Mesenchymal stem cell (in vitro differentiated cells and primary cell): ENCODE data around the gene GABBR2.
"Not testable (repeated sequence)": the region's sequence is repeated elsewhere in the genome, so short reads cannot be mapped to it uniquely, and the experiment has no call there.

Source experiments
- DNase-seq: peaks from one replicate; pipeline ENCODE4 v3.0.0-alpha.2; 2013
- H2AFZ ChIP-seq: one replicate; pipeline ENCODE4 v1.6.1; 2013; ENCODE audit warnings: low read depth, mild to moderate bottlenecking, control low read depth, inconsistent platforms, low read length, moderate library complexity
- H2AK5ac ChIP-seq: 2 replicates; pipeline ENCODE4 v1.6.1; 2013; ENCODE audit warnings: low read length, moderate library complexity, mild to moderate bottlenecking, inconsistent platforms; ENCODE audit not compliant: severe bottlenecking
- H2BK120ac ChIP-seq: one replicate; pipeline ENCODE4 v1.6.1; 2013; ENCODE audit warnings: low read depth, mild to moderate bottlenecking, inconsistent platforms, low read length, moderate library complexity
- H2BK12ac ChIP-seq, 2 experiments: one replicate each; pipeline ENCODE4 v1.6.1; 2013; ENCODE audit warnings: inconsistent platforms in 2 of 2, low read length in 2 of 2, mild to moderate bottlenecking in 2 of 2, moderate library complexity in 2 of 2, control low read depth in 1 of 2
- H2BK15ac ChIP-seq: one replicate; pipeline ENCODE4 v1.6.1; 2013; ENCODE audit warnings: mild to moderate bottlenecking, low read depth, inconsistent platforms; ENCODE audit not compliant: poor library complexity, severe bottlenecking
- H2BK5ac ChIP-seq: 2 replicates; pipeline ENCODE4 v1.6.1; 2013; ENCODE audit warnings: low read depth, mild to moderate bottlenecking, low read length, control low read depth, inconsistent platforms; ENCODE audit not compliant: poor library complexity, severe bottlenecking
- H3K14ac ChIP-seq, 2 experiments: one replicate each; pipeline ENCODE4 v1.6.1; 2013; ENCODE audit warnings: inconsistent platforms in 2 of 2, low read length in 2 of 2, control low read depth in 1 of 2, mild to moderate bottlenecking in 1 of 2, moderate library complexity in 1 of 2
- H3K18ac ChIP-seq, 2 experiments: one replicate each; pipeline ENCODE4 v1.6.1; 2013; ENCODE audit warnings: inconsistent platforms in 2 of 2, low read length in 2 of 2, control low read depth in 1 of 2, low read depth in 1 of 2, mild to moderate bottlenecking in 1 of 2
- H3K23ac ChIP-seq, 2 experiments: one replicate each; pipeline ENCODE4 v1.6.1; 2013; ENCODE audit warnings: inconsistent platforms in 2 of 2, low read length in 2 of 2, mild to moderate bottlenecking in 2 of 2, moderate library complexity in 2 of 2, control low read depth in 1 of 2
- H3K27ac ChIP-seq: 2 replicates; pipeline ENCODE4 v1.5.1; 2013; ENCODE audit warnings: mild to moderate bottlenecking, moderate library complexity, low read length, control low read depth, inconsistent platforms; ENCODE audit not compliant: poor library complexity, severe bottlenecking
- H3K27me3 ChIP-seq, 2 experiments: 2 replicates each; pipeline versions ENCODE4 v1.6.1 to v1.7.0; 2013; ENCODE audit warnings: low read length in 2 of 2, mild to moderate bottlenecking in 2 of 2, moderate library complexity in 2 of 2, control low read depth in 1 of 2, inconsistent platforms in 1 of 2; ENCODE audit not compliant: control insufficient read depth in 1 of 2, insufficient read depth in 1 of 2
- H3K36me3 ChIP-seq, 2 experiments: 2 replicates each; pipeline versions ENCODE4 v1.6.1 to v1.7.0; 2013; ENCODE audit warnings: low read length in 2 of 2, control low read depth in 1 of 2, inconsistent platforms in 1 of 2, low read depth in 1 of 2, mild to moderate bottlenecking in 1 of 2; ENCODE audit not compliant: insufficient read depth in 2 of 2, control insufficient read depth in 1 of 2
- H3K4ac ChIP-seq, 2 experiments: one replicate each; pipeline ENCODE4 v1.6.1; 2013; ENCODE audit warnings: inconsistent platforms in 2 of 2, low read length in 2 of 2, mild to moderate bottlenecking in 2 of 2, moderate library complexity in 2 of 2, control low read depth in 1 of 2, low read depth in 1 of 2
- H3K4me1 ChIP-seq: 2 replicates; pipeline ENCODE4 v1.6.1; 2013; ENCODE audit warnings: low read depth, low read length, control low read depth; ENCODE audit not compliant: control insufficient read depth, insufficient read depth
- H3K4me2 ChIP-seq: 2 replicates; pipeline ENCODE4 v1.6.1; 2013; ENCODE audit warnings: low read length, mild to moderate bottlenecking, inconsistent platforms; ENCODE audit not compliant: poor library complexity, severe bottlenecking
- H3K4me3 ChIP-seq, 2 experiments: 2 replicates each; pipeline versions ENCODE4 v1.5.1 to v1.7.0; 2013; ENCODE audit warnings: low read length in 2 of 2, mild to moderate bottlenecking in 2 of 2, control low read depth in 1 of 2, low read depth in 1 of 2; ENCODE audit not compliant: insufficient read depth in 1 of 2
- H3K79me1 ChIP-seq: replicated peaks from 2 replicates; pipeline ENCODE4 v1.6.1; 2013; ENCODE audit warnings: mild to moderate bottlenecking, control low read depth, low read length, inconsistent platforms; ENCODE audit not compliant: poor library complexity, severe bottlenecking
- H3K9ac ChIP-seq: 2 replicates; pipeline ENCODE4 v1.7.0; 2013; ENCODE audit warnings: mild to moderate bottlenecking, low read length, moderate library complexity
- H3K9me3 ChIP-seq: 2 replicates; pipeline ENCODE4 v1.7.0; 2013; ENCODE audit warnings: mild to moderate bottlenecking, low read length; ENCODE audit not compliant: control insufficient read depth
- H4K8ac ChIP-seq: one replicate; pipeline ENCODE4 v1.6.1; 2013; ENCODE audit warnings: inconsistent platforms, mild to moderate bottlenecking, low read length, moderate library complexity
- H4K91ac ChIP-seq: one replicate; pipeline ENCODE4 v1.6.1; 2013; ENCODE audit warnings: mild to moderate bottlenecking, low read length, inconsistent platforms
- WGBS: methylation state at CpG from one replicate; pipeline ENCODE4 v1.1.7; 2013; ENCODE audit warnings: mixed read lengths; 5-methylcytosine and 5-hydroxymethylcytosine counted together

Gene GABBR2

DNA sequence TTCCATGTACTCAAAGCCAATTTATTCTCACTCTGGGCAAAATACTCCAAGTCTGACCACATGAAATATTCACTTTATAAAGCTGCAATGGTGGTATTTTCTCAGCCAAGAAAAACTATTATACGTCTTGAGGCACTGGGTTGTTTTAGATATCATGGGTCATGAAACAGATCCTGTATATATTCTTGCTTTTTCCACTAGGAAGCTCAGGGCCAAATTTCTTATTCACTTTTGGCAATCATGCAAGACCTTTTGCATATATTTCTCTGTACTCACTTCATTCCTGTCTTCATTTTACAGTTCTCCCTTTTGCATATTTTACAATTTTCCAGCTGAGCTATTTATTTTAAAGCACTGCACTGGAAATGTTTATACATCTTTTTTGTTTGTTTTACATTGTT, 49.8 kb downstream of the GABBR2 start:
- Histone ChIP-seq H3K9ac (peak overlapping the region; percentile 28), H3K36me3 (no peaks in the 10 kb centered on the region), H3K14ac (no peak overlapping the region), H3K23ac (no peak overlapping the region), H3K4ac (no peak overlapping the region), H4K8ac (no peak overlapping the region), H3K4me3 (no peak overlapping the region), H3K4me2 (no peak overlapping the region), H2BK12ac (no peak overlapping the region), H3K9me3 (no peaks in the 10 kb centered on the region), H3K4me1 (no peaks in the 10 kb centered on the region), H4K91ac (no peak overlapping the region), H2BK120ac (no peak overlapping the region), H2AFZ (no peak overlapping the region), H2BK5ac (no peak overlapping the region), H3K79me1 (no peaks in the 10 kb centered on the region), H3K27ac (no peak overlapping the region), H2AK5ac (no peak overlapping the region), H3K27me3 (peaks cover 4 to 8% of the 10 kb centered on the region in 2 experiments), H3K18ac (no peak overlapping the region), H2BK15ac (no peak overlapping the region)
- WGBS, result 87% methylated on average over 1 of the region's 1 CpG
- no peak for DNase-seq

DNA sequence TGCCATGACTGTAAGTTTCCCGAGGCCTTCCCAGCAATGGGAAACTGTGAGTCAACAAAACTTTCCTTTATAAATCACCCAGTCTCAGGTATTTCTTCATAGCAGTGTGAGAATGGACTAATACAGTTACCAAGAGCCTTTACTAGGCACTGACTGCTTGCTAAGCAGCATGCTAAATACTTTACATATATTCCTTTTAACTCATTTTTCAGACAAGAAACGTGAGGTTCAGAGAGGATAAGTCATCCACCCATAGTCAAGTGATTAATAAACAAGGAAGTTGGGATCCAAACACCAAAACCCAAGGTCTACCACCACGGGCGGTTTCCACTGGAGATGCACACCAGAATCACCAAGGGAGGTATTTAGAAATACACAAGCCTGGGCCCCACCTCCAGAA, 50.8 kb downstream of the GABBR2 start:
- no peak overlapping the region for H3K4me2 ChIP-seq
- no peak overlapping the region for H3K18ac ChIP-seq
- no peak overlapping the region for H4K91ac ChIP-seq
- no peak overlapping the region for H3K9ac ChIP-seq
- no peaks in the 10 kb centered on the region for H3K4me1 ChIP-seq
- no peaks in the 10 kb centered on the region for H3K36me3 ChIP-seq
- H2BK12ac ChIP-seq, result no peak overlapping the region
- peaks cover 4 to 13% of the 10 kb centered on the region in 2 experiments for H3K27me3 ChIP-seq
- peak; percentile 11 for DNase-seq
- H2AK5ac ChIP-seq, result no peak overlapping the region
- no peaks in the 10 kb centered on the region for H3K9me3 ChIP-seq
- H3K23ac ChIP-seq, result no peak overlapping the region
- no peak overlapping the region for H3K4me3 ChIP-seq
- no peak overlapping the region for H4K8ac ChIP-seq
- no peak overlapping the region for H2BK15ac ChIP-seq
- 74% methylated on average over 3 of the region's 4 CpGs for WGBS
- no peak overlapping the region for H2BK120ac ChIP-seq
- H3K79me1 ChIP-seq, result no peaks in the 10 kb centered on the region
- H3K14ac ChIP-seq, result no peak overlapping the region
- H2BK5ac ChIP-seq, result no peak overlapping the region
- H3K27ac ChIP-seq, result no peak overlapping the region
- no peak overlapping the region for H3K4ac ChIP-seq
- no peak overlapping the region for H2AFZ ChIP-seq

GRCh38 chr9:98656511-98656910, 52.2 kb downstream of the GABBR2 start:
- Histone ChIP-seq H4K91ac (no peak overlapping the region), H2AFZ (no peak overlapping the region), H3K4me3 (no peak overlapping the region), H3K4me1 (peaks cover 2% of the 10 kb centered on the region), H3K27ac (no peak overlapping the region), H4K8ac (no peak overlapping the region), H2BK15ac (no peak overlapping the region), H3K18ac (no peak overlapping the region), H3K9ac (no peak overlapping the region), H3K79me1 (no peaks in the 10 kb centered on the region), H2BK12ac (no peak overlapping the region), H3K27me3 (peaks cover 0 to 16% of the 10 kb centered on the region in 2 experiments), H3K9me3 (no peaks in the 10 kb centered on the region), H3K4ac (no peak overlapping the region), H2BK120ac (no peak overlapping the region), H2BK5ac (no peak overlapping the region), H3K14ac (no peak overlapping the region), H3K4me2 (no peak overlapping the region), H3K36me3 (no peaks in the 10 kb centered on the region), H3K23ac (no peak overlapping the region), H2AK5ac (no peak overlapping the region)
- 100% methylated on average over 1 of the region's 2 CpGs for WGBS
- DNase-seq, result no peak

GRCh38 chr9:98655428-98655827, 53.3 kb downstream of the GABBR2 start:
- not testable (repeated sequence) for H2BK12ac ChIP-seq
- WGBS, result no CpG with 5 or more reads among the region's 3 CpGs

More at GRCh38 chr9:98655428-98655827, 53.3 kb downstream of the GABBR2 start:
- not testable (repeated sequence) for H3K4me2 ChIP-seq, H4K8ac ChIP-seq, DNase-seq, H3K36me3 ChIP-seq, H3K9ac ChIP-seq, H2BK5ac ChIP-seq, H3K79me1 ChIP-seq, H3K9me3 ChIP-seq, H2BK120ac ChIP-seq, H4K91ac ChIP-seq, H3K4me3 ChIP-seq, H3K14ac ChIP-seq, H3K4me1 ChIP-seq, H2BK15ac ChIP-seq, H3K27ac ChIP-seq, H2AFZ ChIP-seq, H3K23ac ChIP-seq, H2AK5ac ChIP-seq, H3K4ac ChIP-seq, H3K18ac ChIP-seq
- peaks cover 3 to 16% of the 10 kb centered on the region in 2 experiments for H3K27me3 ChIP-seq
